Measurements from ENCODE around the gene RRP1. TPM values are rescaled to one million over a fixed set of nuclear protein-coding genes. Genes with fewer than 3 reads are reported as not detected.

The RRP1 gene
- total RNA-seq, 4 donors from 2014 or later = 8.2 to 21.4 (median 17.0) TPM

GRCh38 chr21:43820466-43820865, 31.1 kb downstream of the RRP1 start:
- TF ChIP-seq CTCF (IDR thresholded peaks at IDR 0.05; ENCODE audit: low read depth) = no peak

GRCh38 chr21:43824333-43825241, 35.2 kb downstream of the RRP1 start:
- no peak for TF ChIP-seq CTCF (IDR thresholded peaks at IDR 0.05; ENCODE audit: low read depth)

GRCh38 chr21:43825242-43825935, 36.0 kb downstream of the RRP1 start:
- no peak for TF ChIP-seq CTCF (IDR thresholded peaks at IDR 0.05; ENCODE audit: low read depth)

DNA sequence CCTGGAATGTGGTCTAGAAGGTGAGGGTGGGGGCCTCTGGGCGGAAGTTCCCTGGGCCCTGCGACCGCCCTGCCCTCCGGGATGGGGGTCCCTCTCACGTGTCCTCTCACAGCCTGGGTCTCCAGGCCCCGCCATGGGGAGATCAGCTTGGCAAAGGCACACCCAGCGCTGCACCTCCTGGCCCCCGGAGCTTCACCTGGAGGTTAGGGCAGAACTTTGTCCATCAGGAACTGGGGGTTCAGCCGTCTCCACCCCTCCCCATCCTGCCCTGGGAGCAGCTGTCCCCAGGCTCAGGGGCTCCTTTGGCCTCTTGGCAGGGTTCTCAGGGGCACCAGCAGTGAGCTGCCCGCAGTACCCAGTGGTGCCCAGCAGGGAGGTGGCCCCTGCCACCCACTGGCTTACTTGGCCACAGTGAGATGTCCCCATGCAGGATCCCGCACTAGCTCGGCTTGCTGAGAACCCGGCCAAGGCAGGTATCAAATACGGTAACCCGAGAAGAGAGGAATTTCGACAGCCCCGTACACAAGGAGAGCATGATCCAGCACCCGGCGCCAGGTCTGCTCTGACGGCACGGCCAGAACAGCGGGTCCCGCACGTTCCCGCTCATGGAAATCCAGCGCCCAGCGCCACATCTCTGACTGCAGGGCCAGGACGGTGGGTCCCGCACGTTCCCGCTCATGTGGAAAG, 36.7 kb downstream of the RRP1 start:
- TF ChIP-seq CTCF (IDR thresholded peaks at IDR 0.05; ENCODE audit: low read depth) = no peak

GRCh38 chr21:43826623-43826974, 37.2 kb downstream of the RRP1 start:
- no peak for TF ChIP-seq CTCF (IDR thresholded peaks at IDR 0.05; ENCODE audit: low read depth)

DNA sequence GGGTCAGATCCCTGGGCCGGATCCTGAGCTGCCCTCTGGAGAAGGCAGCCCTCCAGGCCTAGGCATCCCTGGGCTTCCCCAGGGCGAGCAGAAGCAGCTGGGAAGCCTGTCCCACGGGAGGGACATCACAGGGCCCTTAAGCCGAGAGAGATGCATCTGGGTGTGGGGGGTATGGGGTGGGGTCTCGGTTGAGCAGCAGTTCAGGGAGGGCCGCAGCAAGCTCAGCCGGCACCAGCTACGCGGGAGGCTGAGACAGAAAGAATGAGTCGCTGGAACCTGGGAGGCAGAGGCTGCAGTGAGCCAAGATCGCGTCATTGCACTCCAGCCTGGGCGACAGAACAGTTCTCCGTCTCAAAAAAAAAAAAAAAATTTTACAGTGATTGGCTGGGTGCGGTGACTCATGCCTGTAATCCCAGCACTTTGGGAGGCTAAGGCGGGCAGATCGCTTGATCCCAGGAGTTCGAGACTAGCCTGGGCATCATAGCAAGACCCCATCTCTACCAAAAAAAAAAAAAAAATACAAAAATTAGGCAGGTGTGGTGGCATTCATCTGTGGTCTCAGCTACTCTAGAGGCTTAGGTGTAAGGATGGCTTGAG, 37.7 kb downstream of the RRP1 start:
- TF ChIP-seq CTCF (IDR thresholded peaks at IDR 0.05; ENCODE audit: low read depth) = no peak

All from subcutaneous adipose tissue (tissue), 4 donors.